Astrocyte (in vitro differentiated cells and primary cell): ENCODE measurements around the gene CCDC85B. TPM values are rescaled to one million over a fixed set of nuclear protein-coding genes. Genes with fewer than 3 reads are reported as not detected.

Experiments
- DNase-seq: peaks from one replicate; pipeline ENCODE4 v3.0.0-alpha.2; 2010; ENCODE audit warnings: low read depth
- FAIRE-seq: peaks from 2 replicates; lab custom pipeline; 2011; peaks lifted over from hg19 to GRCh38; lab: Jason Lieb, UNC
- H2AFZ ChIP-seq: 2 replicates; pipeline ENCODE4 v1.6.0; 2012; ENCODE audit warnings: low read depth, low read length, inconsistent platforms
- H3K27ac ChIP-seq: 2 replicates; pipeline ENCODE4 v1.5.1; 2011; ENCODE audit warnings: low read depth, low read length, inconsistent platforms
- H3K27me3 ChIP-seq: 2 replicates; pipeline ENCODE4 v1.6.0; 2011; ENCODE audit warnings: low read length, inconsistent platforms; ENCODE audit not compliant: insufficient read depth
- H3K36me3 ChIP-seq: 2 replicates; pipeline ENCODE4 v1.5.1; 2011; ENCODE audit warnings: low read length, inconsistent platforms; ENCODE audit not compliant: insufficient read depth
- H3K4me1 ChIP-seq: 2 replicates; pipeline ENCODE4 v1.5.1; 2011; ENCODE audit warnings: low read length, inconsistent platforms; ENCODE audit not compliant: insufficient read depth
- H3K4me2 ChIP-seq: 2 replicates; pipeline ENCODE4 v1.6.0; 2012; ENCODE audit warnings: low read length, inconsistent platforms
- H3K4me3 ChIP-seq: 2 replicates; pipeline ENCODE4 v1.5.1; 2011; ENCODE audit warnings: low read depth, mild to moderate bottlenecking, low read length, inconsistent platforms; ENCODE audit not compliant: insufficient read depth
- H3K79me2 ChIP-seq: 2 replicates; pipeline ENCODE4 v1.6.0; 2012; ENCODE audit warnings: mild to moderate bottlenecking, low read length, inconsistent platforms; ENCODE audit not compliant: insufficient read depth
- H3K9ac ChIP-seq: 2 replicates; pipeline ENCODE4 v1.6.0; 2012; ENCODE audit warnings: mild to moderate bottlenecking, low read length, inconsistent platforms
- H3K9me3 ChIP-seq: 2 replicates; pipeline ENCODE4 v1.5.1; 2012; ENCODE audit warnings: low read depth, mild to moderate bottlenecking, low read length, inconsistent platforms; ENCODE audit not compliant: insufficient read depth
- H4K20me1 ChIP-seq: 2 replicates; pipeline ENCODE4 v1.6.0; 2012; ENCODE audit warnings: low read length, inconsistent platforms; ENCODE audit not compliant: insufficient read depth
- H3K27ac Mint-ChIP-seq: one replicate; pipeline ENCODE4 v1.8.0; 2021; ENCODE audit warnings: mild to moderate bottlenecking, mixed read lengths; ENCODE audit not compliant: unreplicated experiment
- H3K27me3 Mint-ChIP-seq: one replicate; pipeline ENCODE4 v1.8.0; 2021; ENCODE audit warnings: low read depth, mixed read lengths; ENCODE audit not compliant: unreplicated experiment
- H3K36me3 Mint-ChIP-seq: one replicate; pipeline ENCODE4 v1.8.0; 2021; ENCODE audit warnings: low read depth, mixed read lengths; ENCODE audit not compliant: unreplicated experiment
- H3K4me1 Mint-ChIP-seq: one replicate; pipeline ENCODE4 v1.8.0; 2021; ENCODE audit warnings: low read depth, mixed read lengths; ENCODE audit not compliant: unreplicated experiment
- H3K4me3 Mint-ChIP-seq: one replicate; pipeline ENCODE4 v1.8.0; 2021; ENCODE audit warnings: mild to moderate bottlenecking, moderate library complexity, mixed read lengths; ENCODE audit not compliant: unreplicated experiment
- H3K9me3 Mint-ChIP-seq: one replicate; pipeline ENCODE4 v1.8.0; 2021; ENCODE audit warnings: mild to moderate bottlenecking, mixed read lengths; ENCODE audit not compliant: unreplicated experiment
- CTCF ChIP-seq: IDR thresholded peaks from 2 replicates; pipeline ENCODE4 v1.5.1; 2011; ENCODE audit warnings: low read depth, mild to moderate bottlenecking, inconsistent platforms, low read length, moderate library complexity; ENCODE audit not compliant: insufficient read depth
- EZH2 ChIP-seq: IDR thresholded peaks from 2 replicates; pipeline ENCODE4 v1.6.1; 2012; ENCODE audit warnings: mild to moderate bottlenecking, low read length, inconsistent platforms; ENCODE audit not compliant: insufficient read depth
- total RNA-seq: library from RNA; stranded (reverse); gene quantifications from 2 replicates; pipeline ENCODE4 v1.2.1, GENCODE V29; 2021

CCDC85B gene
- total RNA-seq, 1 donor from 2014 or later, result 31.4 TPM

DNA sequence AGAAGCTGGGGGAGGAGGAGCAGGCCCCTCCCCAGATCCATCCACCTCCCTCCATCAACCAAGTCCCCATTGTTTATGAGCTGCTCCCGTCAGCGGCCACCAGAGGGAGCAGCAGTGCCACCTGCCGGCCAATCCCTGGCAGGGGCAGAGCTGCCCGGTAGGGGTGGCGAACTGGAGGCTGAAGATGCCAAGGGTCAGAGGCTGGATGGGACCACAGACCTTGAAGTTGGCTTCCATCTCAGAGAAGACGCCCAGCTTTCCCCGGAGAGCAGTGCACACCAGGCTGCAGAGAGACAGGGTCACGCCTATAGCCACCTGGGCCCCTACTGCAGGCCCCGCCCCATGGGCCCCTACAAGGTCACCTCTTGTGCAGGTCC, 5.8 kb upstream of the CCDC85B start:
- peaks cover 40% of the 10 kb centered on the region for H3K4me1 ChIP-seq
- no peak overlapping the region for H3K4me2 ChIP-seq
- H3K4me3 ChIP-seq, result no peak overlapping the region
- peaks cover 14% of the 10 kb centered on the region for H3K36me3 Mint-ChIP-seq
- H4K20me1 ChIP-seq, result peaks cover 41% of the 10 kb centered on the region
- no peaks in the 10 kb centered on the region for H3K9me3 Mint-ChIP-seq
- DNase-seq (no peak), FAIRE-seq (no peak)
- no peaks in the 10 kb centered on the region for H3K27me3 Mint-ChIP-seq
- H3K27ac ChIP-seq, result no peak overlapping the region
- no peak for TF ChIP-seq EZH2
- TF ChIP-seq CTCF, result peak; percentile 89
- H2AFZ ChIP-seq, result no peak overlapping the region
- peak overlapping the region; percentile 27 for H3K27ac Mint-ChIP-seq
- H3K9me3 ChIP-seq, result no peaks in the 10 kb centered on the region
- no peak overlapping the region for H3K9ac ChIP-seq
- no peak overlapping the region for H3K4me3 Mint-ChIP-seq
- no peaks in the 10 kb centered on the region for H3K27me3 ChIP-seq
- H3K36me3 ChIP-seq, result peaks cover 14% of the 10 kb centered on the region
- peaks cover 16% of the 10 kb centered on the region for H3K4me1 Mint-ChIP-seq
- peaks cover 36% of the 10 kb centered on the region for H3K79me2 ChIP-seq

GRCh38 chr11:65885231-65885630, 5.2 kb upstream of the CCDC85B start:
- H3K27me3 ChIP-seq, result no peaks in the 10 kb centered on the region
- no peaks in the 10 kb centered on the region for H3K27me3 Mint-ChIP-seq
- FAIRE-seq (no peak), DNase-seq (no peak)
- TF ChIP-seq CTCF, result no peak
- TF ChIP-seq EZH2, result no peak
- no peak overlapping the region for H3K27ac Mint-ChIP-seq
- no peak overlapping the region for H3K4me3 Mint-ChIP-seq
- H4K20me1 ChIP-seq, result peaks cover 41% of the 10 kb centered on the region
- no peaks in the 10 kb centered on the region for H3K9me3 ChIP-seq
- no peak overlapping the region for H3K4me2 ChIP-seq
- peaks cover 14% of the 10 kb centered on the region for H3K36me3 Mint-ChIP-seq
- H3K36me3 ChIP-seq, result peaks cover 14% of the 10 kb centered on the region
- H3K4me1 ChIP-seq, result peaks cover 46% of the 10 kb centered on the region
- H3K79me2 ChIP-seq, result peaks cover 36% of the 10 kb centered on the region
- H3K4me1 Mint-ChIP-seq, result peaks cover 22% of the 10 kb centered on the region
- H2AFZ ChIP-seq, result no peak overlapping the region
- no peak overlapping the region for H3K27ac ChIP-seq
- H3K9me3 Mint-ChIP-seq, result no peaks in the 10 kb centered on the region
- H3K4me3 ChIP-seq, result no peak overlapping the region
- no peak overlapping the region for H3K9ac ChIP-seq

- H3K9ac ChIP-seq, result no peak overlapping the region
- H3K36me3 ChIP-seq, result peaks cover 14% of the 10 kb centered on the region
- no peaks in the 10 kb centered on the region for H3K9me3 ChIP-seq
- peak overlapping the region; percentile 97 for H3K4me3 Mint-ChIP-seq
- no peaks in the 10 kb centered on the region for H3K27me3 ChIP-seq
- no peak overlapping the region for H2AFZ ChIP-seq
- peak overlapping the region; percentile 99 for H3K4me2 ChIP-seq
- peaks cover 36% of the 10 kb centered on the region for H3K79me2 ChIP-seq
- H3K4me1 Mint-ChIP-seq, result peaks cover 22% of the 10 kb centered on the region
- TF ChIP-seq EZH2 (no peak), CTCF (no peak)
- H3K9me3 Mint-ChIP-seq, result no peaks in the 10 kb centered on the region
- no peaks in the 10 kb centered on the region for H3K27me3 Mint-ChIP-seq
- peaks cover 45% of the 10 kb centered on the region for H4K20me1 ChIP-seq
- H3K4me3 ChIP-seq, result no peak overlapping the region
- no peak overlapping the region for H3K27ac Mint-ChIP-seq
- no peak for FAIRE-seq
- peaks cover 12% of the 10 kb centered on the region for H3K36me3 Mint-ChIP-seq
- no peak for DNase-seq
- peaks cover 42% of the 10 kb centered on the region for H3K4me1 ChIP-seq
- no peak overlapping the region for H3K27ac ChIP-seq
Observed at GRCh38 chr11:65885808-65886536, 4.5 kb upstream of the CCDC85B start.
